Osteoblast (primary cell): Measurements from ENCODE around the gene CAMTA1. TPM values are rescaled to one million over a fixed set of nuclear protein-coding genes. Genes with fewer than 3 reads are reported as not detected.

Experiments used
- DNase-seq: peaks from one replicate; pipeline ENCODE4 v3.0.0; 2011; ENCODE audit warnings: low spot score, mixed read lengths; ENCODE audit not compliant: insufficient read length; ENCODE audit errors: missing footprints
- H2AFZ ChIP-seq: 2 replicates; pipeline ENCODE4 v1.6.0; 2011; ENCODE audit warnings: mild to moderate bottlenecking, low read length
- H3K27ac ChIP-seq: 2 replicates; pipeline ENCODE4 v1.5.1; 2011; ENCODE audit warnings: mild to moderate bottlenecking, low read depth, low read length, moderate library complexity
- H3K27me3 ChIP-seq: 2 replicates; pipeline ENCODE4 v1.6.0; 2012; ENCODE audit warnings: mild to moderate bottlenecking, control low read depth, inconsistent platforms, low read length, moderate library complexity; ENCODE audit not compliant: insufficient read depth
- H3K36me3 ChIP-seq: 2 replicates; pipeline ENCODE4 v1.5.1; 2011; ENCODE audit warnings: mild to moderate bottlenecking, low read length, control low read depth, moderate library complexity; ENCODE audit not compliant: insufficient read depth
- H3K4me1 ChIP-seq: 2 replicates; pipeline ENCODE4 v1.5.1; 2011; ENCODE audit warnings: mild to moderate bottlenecking, low read length, control low read depth, moderate library complexity; ENCODE audit not compliant: insufficient read depth
- H3K4me2 ChIP-seq: 2 replicates; pipeline ENCODE4 v1.6.0; 2011; ENCODE audit warnings: mild to moderate bottlenecking, low read length; ENCODE audit not compliant: insufficient read depth
- H3K4me3 ChIP-seq: fragments of 200-600 bp; sonication (generic); 3 replicates; pipeline ENCODE4 v1.5.1; 2012; ENCODE audit warnings: mild to moderate bottlenecking, low read length, inconsistent platforms; ENCODE audit not compliant: insufficient read depth
- H3K79me2 ChIP-seq: 2 replicates; pipeline ENCODE4 v1.6.0; 2012; ENCODE audit warnings: mild to moderate bottlenecking, low read length, control low read depth, inconsistent platforms; ENCODE audit not compliant: insufficient read depth
- H3K9me3 ChIP-seq: 2 replicates; pipeline ENCODE4 v1.5.1; 2011; ENCODE audit warnings: low read depth, low read length, control low read depth
- H4K20me1 ChIP-seq: 2 replicates; pipeline ENCODE4 v1.6.0; 2012; ENCODE audit warnings: mild to moderate bottlenecking, low read length, control low read depth; ENCODE audit not compliant: insufficient read depth
- CTCF ChIP-seq: IDR thresholded peaks from 2 replicates; pipeline ENCODE4 v1.5.1; 2011; ENCODE audit warnings: mild to moderate bottlenecking, low read depth, low read length, moderate library complexity; ENCODE audit errors: extremely low read depth
- total RNA-seq: library from RNA; depleted of rRNA; stranded (reverse); fragments of >200 nt; gene quantifications from 2 replicates; pipeline ENCODE4 v1.2.3, GENCODE V29; 2012

CAMTA1 gene
- total RNA-seq, 1 donor: 47.4 TPM

DNA sequence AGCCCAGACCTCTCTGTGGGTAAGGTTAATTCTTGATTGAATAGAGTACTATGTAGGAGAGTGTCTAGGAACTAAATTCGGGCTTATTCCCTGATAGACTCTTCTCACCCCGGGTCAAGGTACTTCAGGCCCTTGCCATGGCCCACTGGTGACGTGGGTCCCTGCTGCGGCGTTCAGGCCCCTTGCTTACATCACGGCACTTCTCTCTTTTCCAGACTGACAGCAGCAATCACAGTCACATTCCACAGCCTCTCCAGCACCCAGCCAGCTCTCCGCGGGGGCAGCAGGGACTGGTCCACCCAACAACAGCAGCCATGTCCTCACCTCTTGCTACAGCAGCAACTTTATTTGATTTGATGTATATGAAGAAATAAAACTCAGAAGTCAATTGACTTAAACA is 584.6 kb downstream of the CAMTA1 start:
- no peaks in the 10 kb centered on the region for H3K36me3 ChIP-seq
- no peaks in the 10 kb centered on the region for H3K79me2 ChIP-seq
- TF ChIP-seq CTCF: no peak
- no peak overlapping the region for H2AFZ ChIP-seq
- no peaks in the 10 kb centered on the region for H3K27me3 ChIP-seq
- peaks cover 10% of the 10 kb centered on the region for H3K4me1 ChIP-seq
- no peak for DNase-seq
- H4K20me1 ChIP-seq: no peaks in the 10 kb centered on the region
- H3K4me3 ChIP-seq: no peak overlapping the region
- H3K27ac ChIP-seq: no peak overlapping the region
- no peak overlapping the region for H3K4me2 ChIP-seq
- no peaks in the 10 kb centered on the region for H3K9me3 ChIP-seq

DNA sequence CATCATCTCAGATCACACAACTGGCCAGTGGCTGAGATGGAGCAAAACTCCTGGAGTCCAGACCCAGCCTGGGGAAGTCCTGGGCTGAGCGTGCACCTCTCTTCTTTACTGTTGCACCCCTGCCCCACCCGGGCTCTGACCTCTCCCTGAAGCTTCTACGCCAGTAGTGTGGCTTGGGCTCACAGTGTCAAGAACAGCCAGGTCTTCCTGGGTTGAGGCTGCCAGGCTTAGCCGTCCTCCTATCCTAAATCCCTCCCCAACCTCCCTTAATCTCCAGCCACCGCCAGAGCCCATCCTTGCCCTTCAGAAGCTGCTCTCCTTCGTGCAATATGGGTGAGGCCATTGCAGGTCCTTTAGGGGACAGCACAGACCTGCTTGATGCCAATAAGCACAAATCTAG is 586.7 kb downstream of the CAMTA1 start:
- no peak for TF ChIP-seq CTCF
- Histone ChIP-seq H3K9me3 (no peaks in the 10 kb centered on the region), H3K4me1 (peaks cover 10% of the 10 kb centered on the region), H3K27ac (no peak overlapping the region), H2AFZ (no peak overlapping the region), H3K4me2 (no peak overlapping the region), H3K79me2 (no peaks in the 10 kb centered on the region), H3K4me3 (no peak overlapping the region), H3K36me3 (no peaks in the 10 kb centered on the region), H4K20me1 (no peaks in the 10 kb centered on the region), H3K27me3 (no peaks in the 10 kb centered on the region)
- DNase-seq: no peak

- TF ChIP-seq CTCF: no peak
- H3K79me2 ChIP-seq: no peaks in the 10 kb centered on the region
- H3K4me1 ChIP-seq: peaks cover 10% of the 10 kb centered on the region
- H3K27me3 ChIP-seq: no peaks in the 10 kb centered on the region
- no peak overlapping the region for H3K27ac ChIP-seq
- H3K4me3 ChIP-seq: no peak overlapping the region
- no peak overlapping the region for H2AFZ ChIP-seq
- H3K4me2 ChIP-seq: no peak overlapping the region
- H3K9me3 ChIP-seq: no peaks in the 10 kb centered on the region
- DNase-seq: no peak
- no peaks in the 10 kb centered on the region for H4K20me1 ChIP-seq
- H3K36me3 ChIP-seq: no peaks in the 10 kb centered on the region
These were observed 587.3 kb downstream of the CAMTA1 start for GRCh38 chr1:7372477-7373120.

DNA sequence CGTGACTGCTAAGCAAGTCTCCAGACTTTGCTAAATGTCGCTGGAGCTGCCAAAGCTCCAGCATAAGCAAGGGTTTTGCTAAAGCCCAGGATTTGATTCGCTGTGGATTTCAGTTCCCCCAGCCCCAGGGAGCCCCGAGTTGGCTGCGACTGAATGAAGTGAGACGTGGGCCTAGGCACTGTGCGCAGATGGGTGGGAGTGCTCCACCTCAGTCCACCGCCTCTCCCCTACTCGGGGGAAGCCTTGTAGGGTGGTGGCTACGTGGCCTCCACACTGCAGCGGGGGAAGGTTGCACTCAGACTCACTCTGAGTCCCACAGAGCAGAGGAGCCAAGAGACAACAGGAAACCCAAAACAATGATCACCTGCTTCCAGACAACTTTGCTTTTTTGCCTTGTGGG is 588.0 kb downstream of the CAMTA1 start:
- TF ChIP-seq CTCF: no peak
- Histone ChIP-seq H3K79me2 (no peaks in the 10 kb centered on the region), H2AFZ (no peak overlapping the region), H3K4me1 (peaks cover 10% of the 10 kb centered on the region), H3K27me3 (no peaks in the 10 kb centered on the region), H4K20me1 (no peaks in the 10 kb centered on the region), H3K9me3 (no peaks in the 10 kb centered on the region), H3K27ac (no peak overlapping the region), H3K4me2 (no peak overlapping the region), H3K36me3 (no peaks in the 10 kb centered on the region), H3K4me3 (no peak overlapping the region)
- no peak for DNase-seq
